Sigmoid colon (tissue), 4 donors: ENCODE data around the gene GPC4.

Source experiments
- EP300 ChIP-seq, 4 donors: sonication (generic); formaldehyde crosslinking; IDR thresholded peaks; one replicate each; pipeline ENCODE4 v1.6.1; 2017; ENCODE audit warnings: antibody characterized with exemption in 4 of 4
- POLR2A ChIP-seq, 2 donors: fragments of 450-650 bp; IDR thresholded peaks; one replicate each; pipeline ENCODE4 v1.6.1; 2016; ENCODE audit warnings: antibody characterized with exemption in 2 of 2, mild to moderate bottlenecking in 2 of 2, moderate library complexity in 2 of 2
- TF ChIP-seq, protein P1 (sequence below), 4 experiments: fragments of 450-650 bp in 3 of 4; fragments of 200-600 bp in 1 of 4; IDR thresholded peaks; one replicate each; pipeline ENCODE4 v1.5.1; 2016 to 2019; ENCODE audit warnings: antibody characterized with exemption in 4 of 4, mild to moderate bottlenecking in 3 of 4, moderate library complexity in 2 of 4

DNA sequence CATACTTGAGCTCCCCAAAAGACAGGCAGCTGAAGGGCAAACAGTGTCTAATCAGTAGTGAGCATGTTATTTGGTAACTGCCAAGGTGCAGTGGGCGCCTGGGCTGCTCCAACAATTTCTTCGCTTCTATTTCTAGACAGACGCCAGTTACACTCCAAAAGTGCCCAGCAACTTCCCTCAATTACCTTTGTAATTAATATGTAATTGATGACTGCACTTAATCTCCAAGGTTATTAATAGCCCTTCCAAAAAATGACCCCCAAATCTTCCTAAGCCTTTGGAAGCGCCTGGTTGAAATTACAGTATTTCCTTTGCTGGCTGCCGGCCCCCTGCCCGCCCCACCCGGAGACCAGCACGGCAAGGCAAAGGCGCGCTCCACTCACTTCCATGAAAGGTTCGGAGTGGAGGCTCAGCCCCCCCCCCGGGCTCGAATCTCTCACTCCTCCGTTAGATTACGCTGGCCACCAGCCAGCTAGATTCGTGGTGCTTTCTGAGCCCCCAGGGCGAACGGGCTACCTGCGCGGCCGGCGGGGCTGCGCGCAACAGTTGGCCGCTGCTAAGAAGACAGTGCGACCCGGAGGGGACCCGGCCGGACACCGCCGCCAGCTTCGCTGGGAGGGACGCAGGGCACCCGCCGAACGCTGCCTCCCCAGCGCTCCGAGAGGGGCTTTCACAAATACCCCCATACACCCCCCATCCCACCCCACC is 1.9 kb downstream of the GPC4 start:
- TF ChIP-seq POLR2A (IDR thresholded peaks at IDR 0.05) (no peak), EP300 (IDR thresholded peaks at IDR 0.05) (no peak)
- TF ChIP-seq, protein P1, sequence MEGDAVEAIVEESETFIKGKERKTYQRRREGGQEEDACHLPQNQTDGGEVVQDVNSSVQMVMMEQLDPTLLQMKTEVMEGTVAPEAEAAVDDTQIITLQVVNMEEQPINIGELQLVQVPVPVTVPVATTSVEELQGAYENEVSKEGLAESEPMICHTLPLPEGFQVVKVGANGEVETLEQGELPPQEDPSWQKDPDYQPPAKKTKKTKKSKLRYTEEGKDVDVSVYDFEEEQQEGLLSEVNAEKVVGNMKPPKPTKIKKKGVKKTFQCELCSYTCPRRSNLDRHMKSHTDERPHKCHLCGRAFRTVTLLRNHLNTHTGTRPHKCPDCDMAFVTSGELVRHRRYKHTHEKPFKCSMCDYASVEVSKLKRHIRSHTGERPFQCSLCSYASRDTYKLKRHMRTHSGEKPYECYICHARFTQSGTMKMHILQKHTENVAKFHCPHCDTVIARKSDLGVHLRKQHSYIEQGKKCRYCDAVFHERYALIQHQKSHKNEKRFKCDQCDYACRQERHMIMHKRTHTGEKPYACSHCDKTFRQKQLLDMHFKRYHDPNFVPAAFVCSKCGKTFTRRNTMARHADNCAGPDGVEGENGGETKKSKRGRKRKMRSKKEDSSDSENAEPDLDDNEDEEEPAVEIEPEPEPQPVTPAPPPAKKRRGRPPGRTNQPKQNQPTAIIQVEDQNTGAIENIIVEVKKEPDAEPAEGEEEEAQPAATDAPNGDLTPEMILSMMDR (IDR thresholded peaks at IDR 0.05): no peak
